H1 (cell line): ENCODE results near the gene HSF2. TPM values are rescaled to one million over a fixed set of nuclear protein-coding genes. Genes with fewer than 3 reads are reported as not detected.

ENCODE experiments used
- CTCF ChIA-PET: fragments of 300-600 bp; sonication (Branson Sonifier 250); formaldehyde crosslinking; loops from one replicate; lab custom pipeline; 2021; ENCODE audit not compliant: partially characterized antibody; lab: Charles Lee
- POLR2A ChIA-PET: fragments of 300-600 bp; sonication (Branson Sonifier 250); formaldehyde crosslinking; loops from one replicate; lab custom pipeline; 2021; ENCODE audit warnings: inconsistent platforms; ENCODE audit not compliant: partially characterized antibody; lab: Charles Lee
- DNase-seq, 2 experiments: peaks; one replicate each; pipeline versions ENCODE4 v3.0.0 to v3.0.0-alpha.2; 2010 to 2022; ENCODE audit warnings: low spot score in 2 of 2, low read depth in 1 of 2, mixed read lengths in 1 of 2
- FAIRE-seq: peaks from 2 replicates; lab custom pipeline; 2011; peaks lifted over from hg19 to GRCh38; lab: Jason Lieb, UNC
- H2AFZ ChIP-seq: 2 replicates; pipeline ENCODE4 v1.8.1; 2012; ENCODE audit warnings: low read length, inconsistent platforms
- H2AK5ac ChIP-seq: 2 replicates; pipeline ENCODE4 v1.6.1; 2013; ENCODE audit warnings: low read depth, low read length
- H2BK120ac ChIP-seq: replicated peaks from 2 replicates; pipeline ENCODE3; 2013; ENCODE audit warnings: low read depth, low read length, inconsistent platforms
- H2BK12ac ChIP-seq: 2 replicates; pipeline ENCODE4 v1.6.1; 2013; ENCODE audit warnings: low read depth, low read length
- H2BK15ac ChIP-seq: 2 replicates; pipeline ENCODE4 v1.6.1; 2013; ENCODE audit warnings: low read length
- H2BK20ac ChIP-seq: 2 replicates; pipeline ENCODE4 v1.6.1; 2013; ENCODE audit warnings: low read length
- H2BK5ac ChIP-seq: 2 replicates; pipeline ENCODE4 v1.6.1; 2013; ENCODE audit warnings: low read depth, low read length
- H3K14ac ChIP-seq: 2 replicates; pipeline ENCODE4 v1.6.1; 2013; ENCODE audit warnings: inconsistent platforms; ENCODE audit not compliant: insufficient read length
- H3K18ac ChIP-seq: 2 replicates; pipeline ENCODE4 v1.6.1; 2013; ENCODE audit warnings: low read length; ENCODE audit errors: extremely low read depth
- H3K23ac ChIP-seq: 2 replicates; pipeline ENCODE4 v1.6.1; 2013; ENCODE audit warnings: inconsistent platforms; ENCODE audit not compliant: insufficient read length
- H3K23me2 ChIP-seq: 2 replicates; pipeline ENCODE4 v1.6.1; 2013; ENCODE audit warnings: low read depth, low read length
- H3K27ac ChIP-seq: 2 replicates; pipeline ENCODE4 v1.6.1; 2011; ENCODE audit warnings: low read depth, low read length, inconsistent platforms
- H3K27me3 ChIP-seq, 4 experiments: replicated peaks in 1 of 4; 1 replicate in 1 of 4; 2 replicates in 3 of 4; pipeline versions ENCODE4 v1.6.1 to v1.8.1; 2011 to 2013; ENCODE audit warnings: low read length in 3 of 4, mild to moderate bottlenecking in 3 of 4, inconsistent platforms in 2 of 4, mixed read lengths in 2 of 4, moderate library complexity in 1 of 4; ENCODE audit not compliant: control insufficient read depth in 3 of 4, insufficient read depth in 3 of 4; ENCODE audit errors: extremely low read depth in 1 of 4
- H3K36me3 ChIP-seq, 4 experiments: 2 replicates each; pipeline versions ENCODE4 v1.6.1 to v1.8.1; 2011 to 2013; ENCODE audit warnings: mild to moderate bottlenecking in 4 of 4, low read length in 3 of 4, moderate library complexity in 2 of 4, control low read depth in 1 of 4, inconsistent platforms in 1 of 4; ENCODE audit not compliant: insufficient read depth in 4 of 4, control insufficient read depth in 2 of 4
- H3K4ac ChIP-seq: replicated peaks from 2 replicates; pipeline ENCODE3; 2013; ENCODE audit warnings: low read length, low read depth, mixed read lengths, inconsistent platforms; ENCODE audit not compliant: insufficient read length
- H3K4me1 ChIP-seq, 4 experiments: replicated peaks in 1 of 4; 1 replicate in 1 of 4; 2 replicates in 3 of 4; pipeline versions ENCODE4 v1.6.1 to v1.8.1; 2011 to 2013; ENCODE audit warnings: low read length in 3 of 4, inconsistent platforms in 2 of 4, mixed read lengths in 1 of 4; ENCODE audit not compliant: insufficient read depth in 4 of 4, control insufficient read depth in 3 of 4
- H3K4me2 ChIP-seq, 2 experiments: 2 replicates each; pipeline versions ENCODE4 v1.6.1 to v1.8.1; 2011 to 2013; ENCODE audit warnings: low read depth in 2 of 2, low read length in 2 of 2, control low read depth in 1 of 2, inconsistent platforms in 1 of 2, mild to moderate bottlenecking in 1 of 2; ENCODE audit not compliant: insufficient read depth in 1 of 2
- H3K4me3 ChIP-seq, 4 experiments: fragments of 200-600, 300-600 bp in 1 of 4; sonication (generic), shearing (Covaris generic), sonication (Bioruptor Twin) in 1 of 4; 2 replicates each; pipeline versions ENCODE4 v1.5.1 to v1.8.1; 2011 to 2016; ENCODE audit warnings: low read length in 4 of 4, low read depth in 3 of 4, control low read depth in 2 of 4, inconsistent platforms in 2 of 4, mild to moderate bottlenecking in 2 of 4, mixed read lengths in 1 of 4, moderate library complexity in 1 of 4; ENCODE audit not compliant: insufficient read depth in 2 of 4; ENCODE audit errors: extremely low read depth in 1 of 4
- H3K56ac ChIP-seq: replicated peaks from 2 replicates; pipeline ENCODE3; 2013; ENCODE audit warnings: low read depth, mild to moderate bottlenecking, mixed read lengths, low read length, inconsistent platforms; ENCODE audit not compliant: insufficient read length
- H3K79me1 ChIP-seq: 2 replicates; pipeline ENCODE4 v1.6.1; 2013; ENCODE audit warnings: low read depth, low read length, control low read depth
- H3K79me2 ChIP-seq, 2 experiments: 2 replicates each; pipeline versions ENCODE4 v1.6.1 to v1.8.1; 2012 to 2013; ENCODE audit warnings: low read length in 2 of 2, mild to moderate bottlenecking in 2 of 2, inconsistent platforms in 1 of 2; ENCODE audit not compliant: insufficient read depth in 2 of 2, control insufficient read depth in 1 of 2
- H3K9ac ChIP-seq, 4 experiments: replicated peaks in 1 of 4; 1 replicate in 1 of 4; 2 replicates in 3 of 4; pipeline versions ENCODE4 v1.6.1 to v1.8.1; 2011 to 2013; ENCODE audit warnings: low read depth in 3 of 4, low read length in 3 of 4, control low read depth in 2 of 4, mild to moderate bottlenecking in 2 of 4, moderate library complexity in 2 of 4, inconsistent platforms in 1 of 4; ENCODE audit errors: extremely low read depth in 1 of 4
- H3K9me3 ChIP-seq, 2 experiments: 2 replicates each; pipeline versions ENCODE4 v1.6.1 to v1.8.1; 2012 to 2013; ENCODE audit warnings: mild to moderate bottlenecking in 2 of 2, moderate library complexity in 2 of 2, control low read depth in 1 of 2, inconsistent platforms in 1 of 2, low read depth in 1 of 2, low read length in 1 of 2, mixed read lengths in 1 of 2; ENCODE audit not compliant: insufficient read depth in 2 of 2
- H4K20me1 ChIP-seq, 2 experiments: replicated peaks in 1 of 2; 2 replicates each; pipeline versions ENCODE3 to v1.8.1; 2011 to 2013; ENCODE audit warnings: inconsistent platforms in 2 of 2, low read length in 2 of 2, mild to moderate bottlenecking in 1 of 2; ENCODE audit not compliant: insufficient read depth in 2 of 2, control insufficient read depth in 1 of 2
- H4K5ac ChIP-seq: 2 replicates; pipeline ENCODE4 v1.6.1; 2013; ENCODE audit warnings: low read length, low read depth, mixed read lengths, inconsistent platforms; ENCODE audit not compliant: insufficient read length
- H4K8ac ChIP-seq: 2 replicates; pipeline ENCODE4 v1.8.0; 2013; ENCODE audit warnings: mild to moderate bottlenecking, moderate library complexity, low read length, inconsistent platforms; ENCODE audit not compliant: insufficient read depth; ENCODE audit errors: extremely low read depth
- H4K91ac ChIP-seq: replicated peaks from 2 replicates; pipeline ENCODE3; 2013; ENCODE audit warnings: low read length, mixed read lengths, inconsistent platforms; ENCODE audit not compliant: insufficient read length
- BRCA1 ChIP-seq: IDR thresholded peaks from 2 replicates; pipeline ENCODE4 v1.6.1; 2012; ENCODE audit warnings: low read depth, low read length, improper control_type of control experiment
- RNF2 ChIP-seq: fragments of 200-900, 300-1000 bp; sonication (generic); IDR thresholded peaks from 2 replicates; pipeline ENCODE4 v1.7.1; 2016; ENCODE audit warnings: borderline replicate concordance, low read depth, mild to moderate bottlenecking, antibody characterized with exemption, low read length; ENCODE audit not compliant: poor library complexity, severe bottlenecking; ENCODE audit errors: missing control alignments
- TBP ChIP-seq: IDR thresholded peaks from 2 replicates; pipeline ENCODE4 v1.6.1; 2011; ENCODE audit warnings: low read depth, low read length, improper control_type of control experiment
- TCF12 ChIP-seq: IDR thresholded peaks from 2 replicates; pipeline ENCODE4 v1.6.1; 2011; ENCODE audit warnings: low read depth, mild to moderate bottlenecking, low read length
- USF2 ChIP-seq: IDR thresholded peaks from 2 replicates; pipeline ENCODE4 v1.6.1; 2011; ENCODE audit warnings: low read length, improper control_type of control experiment
- YY1 ChIP-seq: IDR thresholded peaks from 2 replicates; pipeline ENCODE4 v1.6.1; 2011; ENCODE audit warnings: low read depth, mild to moderate bottlenecking, low read length
- polyA plus RNA-seq, 7 experiments: library from polyadenylated mRNA; depleted of rRNA in 3 of 7; stranded (reverse) in 5 of 7; unstranded in 2 of 7; fragments of >200 nt in 5 of 7; fragments of 200-250 nt in 2 of 7; gene quantifications; 1 replicate in 5 of 7; 2 replicates in 1 of 7; 4 replicates in 1 of 7; pipeline versions ENCODE4 v1.2.1 to v1.2.3, GENCODE V29; 2011 to 2013; ENCODE audit warnings: missing spikeins in 2 of 7, mixed read lengths in 2 of 7
- total RNA-seq: library from RNA; stranded (reverse); fragmentation: NEBNext Ultra II Directional; extraction: Animal tissue kit (Norgen Biotek cat#: 25700); gene quantifications from 2 replicates; pipeline ENCODE4 v1.2.1, GENCODE V29; 2021

Gene HSF2
- total and polyA plus RNA-seq, 2 of the 8 experiments (the other 6 are each of a cell fraction or from before 2014, with no cell fraction given), result 16.3 to 18.3 TPM

- TF ChIP-seq TCF12, result no peak
- TF ChIP-seq BRCA1, result no peak
- TF ChIP-seq RNF2, result no peak
- no peak for TF ChIP-seq TBP
- no peak for TF ChIP-seq USF2
- no peak for TF ChIP-seq YY1
- Histone ChIP-seq H3K23me2 (no peaks in the 10 kb centered on the region), H3K79me1 (no peaks in the 10 kb centered on the region), H2AK5ac (no peak overlapping the region), H4K5ac (no peak overlapping the region), H3K4ac (no peak overlapping the region), H3K4me1 (no peaks in the 10 kb centered on the region), H4K8ac (no peak overlapping the region), H3K27me3 (no peaks in the 10 kb centered on the region), H3K56ac (no peak overlapping the region), H4K20me1 (no peaks in the 10 kb centered on the region), H2AFZ (no peak overlapping the region), H2BK12ac (no peak overlapping the region), H3K14ac (no peak overlapping the region), H3K4me3 (no peak overlapping the region), H2BK5ac (no peak overlapping the region), H3K36me3 (no peaks in the 10 kb centered on the region), H3K9ac (no peak overlapping the region), H2BK120ac (no peak overlapping the region), H4K91ac (no peak overlapping the region), H3K18ac (no peak overlapping the region), H3K9me3 (no peaks in the 10 kb centered on the region), H3K27ac (no peak overlapping the region), H2BK15ac (no peak overlapping the region), H3K23ac (no peak overlapping the region), H3K4me2 (no peak overlapping the region), H2BK20ac (no peak overlapping the region), H3K79me2 (no peaks in the 10 kb centered on the region)
- FAIRE-seq (no peak), DNase-seq (no peak)
- ChIA-PET CTCF (interaction anchor here (0.6 to 1.1 kb wide), 2 partner anchors 9 to 426 kb away, joined by 3 read pairs; partner anchors contain the start of gene FABP7), POLR2A (no interaction called here)
These were observed 46.3 kb upstream of the HSF2 start for GRCh38 chr6:122352981-122353664.
